Stimulated activated CD8-positive, alpha-beta memory T cell treated with anti-CD3 and anti-CD28 coated beads, Interleukin-4, amount 100 ng/mL, for 48 hours (primary cell): ENCODE data around the gene SVEP1.
"Not testable (repeated sequence)": the region's sequence is repeated elsewhere in the genome, so short reads cannot be mapped to it uniquely, and the experiment has no call there.

ENCODE experiments used
- DNase-seq: peaks from one replicate; pipeline ENCODE4 v3.0.0-alpha.2; 2020

SVEP1 gene

DNA sequence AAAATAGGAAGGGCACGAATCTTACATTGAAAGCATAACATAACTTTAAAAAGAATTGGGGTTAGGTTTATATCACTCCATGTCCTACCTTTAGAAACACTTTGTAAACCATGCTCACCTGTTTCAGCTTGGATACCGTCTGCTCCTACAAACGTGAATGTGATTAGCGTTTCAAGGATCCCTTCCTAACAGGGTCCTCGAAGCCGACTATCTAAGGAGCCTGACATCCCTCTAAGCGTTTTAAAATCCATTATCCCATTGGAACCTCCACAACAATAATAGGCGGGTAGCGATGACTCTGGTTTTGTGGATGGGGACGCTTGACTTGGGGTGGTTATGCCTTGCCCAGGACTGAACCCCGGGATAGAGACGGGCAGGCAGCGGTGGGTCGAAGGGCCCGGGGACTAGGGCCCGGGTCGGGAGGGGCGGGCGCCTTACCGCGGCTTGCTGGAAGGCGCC, 937 bp downstream of the SVEP1 start:
- DNase-seq: no peak

DNA sequence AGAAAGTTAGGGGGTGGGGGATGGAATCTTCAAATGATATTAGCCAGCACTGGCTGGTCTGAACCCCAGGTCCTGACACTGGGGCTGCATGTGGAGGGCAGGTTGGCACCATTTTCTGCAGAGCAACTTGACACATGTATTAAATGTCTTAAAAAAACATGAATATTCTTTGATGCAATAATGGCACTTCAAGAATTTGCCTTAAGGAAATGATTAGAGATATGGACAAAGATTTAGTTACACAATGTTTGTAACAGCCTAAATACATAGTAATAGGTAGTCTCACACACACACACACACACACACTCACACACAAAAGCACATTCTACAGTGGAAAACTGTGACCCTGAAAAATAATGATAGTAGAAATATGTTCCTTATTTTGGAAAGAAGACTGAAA, 3.6 kb downstream of the SVEP1 start:
- no peak for DNase-seq

DNA sequence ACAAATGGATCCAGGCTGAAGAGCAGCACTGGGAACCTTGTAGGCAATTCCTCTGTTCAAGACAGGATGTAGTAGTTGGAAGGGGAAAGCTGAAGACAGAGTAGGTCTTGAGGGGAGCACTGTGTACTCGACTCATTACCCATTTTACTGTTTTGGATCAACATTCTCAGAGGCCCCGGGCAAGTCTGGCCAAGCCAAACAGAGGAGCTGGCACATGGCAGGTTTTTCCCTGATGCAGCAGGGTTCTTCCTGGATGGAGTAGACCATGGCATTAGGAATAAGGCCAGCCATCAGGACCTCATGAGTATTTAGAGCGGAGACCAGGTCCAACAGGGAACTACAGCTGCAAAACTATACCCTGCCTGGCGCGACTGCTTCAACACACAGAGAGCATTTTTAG, 4.4 kb downstream of the SVEP1 start:
- DNase-seq: no peak

DNA sequence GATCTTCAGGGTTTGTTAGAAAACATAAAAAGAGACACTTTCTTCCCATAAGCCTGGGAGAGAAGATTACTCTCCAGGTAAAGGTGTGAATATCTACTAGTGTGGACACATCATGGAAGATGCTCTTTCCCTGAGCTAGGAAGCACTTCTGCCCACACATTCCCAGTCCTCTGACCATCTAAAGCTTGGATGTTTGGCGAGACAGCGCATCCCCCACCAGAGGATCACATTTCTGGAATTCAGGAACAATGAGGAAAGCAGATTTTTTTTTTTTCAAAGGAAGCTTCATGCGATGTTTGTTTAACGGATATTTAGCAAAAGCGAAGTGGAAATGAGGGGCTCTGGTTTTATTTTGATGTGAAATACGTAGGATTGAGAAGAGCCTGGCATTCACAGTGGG, 6.2 kb downstream of the SVEP1 start:
- DNase-seq: no peak

DNA sequence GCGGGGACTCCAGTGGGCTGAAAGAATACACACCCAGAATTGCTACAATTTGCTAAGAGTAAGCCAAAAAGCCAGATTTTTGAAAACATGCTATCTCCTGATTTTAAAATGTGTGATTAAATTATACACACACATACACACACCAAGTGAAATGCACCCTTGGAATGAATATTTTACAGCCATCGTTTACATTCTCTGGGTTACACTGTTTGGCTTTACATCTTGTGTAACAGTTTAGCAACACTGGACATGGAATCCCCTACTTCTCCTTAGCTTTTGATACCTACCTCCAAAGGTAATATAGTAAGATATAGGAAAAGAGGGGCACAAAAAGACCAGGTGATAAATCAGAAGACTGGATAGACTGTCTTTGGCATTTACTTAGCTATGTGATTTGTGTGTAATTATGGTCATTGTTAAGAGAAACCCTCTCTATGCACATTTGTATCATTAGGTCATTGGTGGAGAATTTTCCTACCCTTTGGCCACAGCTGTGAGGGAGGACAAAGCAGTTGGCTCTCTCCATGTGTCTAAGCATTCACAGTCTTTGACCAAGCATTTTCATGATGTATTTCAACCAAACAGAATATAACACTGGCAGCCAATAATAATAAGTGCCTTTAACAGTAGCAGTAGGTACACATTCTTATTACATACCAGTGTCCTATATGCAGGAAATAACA, 7.6 kb downstream of the SVEP1 start:
- no peak for DNase-seq

DNA sequence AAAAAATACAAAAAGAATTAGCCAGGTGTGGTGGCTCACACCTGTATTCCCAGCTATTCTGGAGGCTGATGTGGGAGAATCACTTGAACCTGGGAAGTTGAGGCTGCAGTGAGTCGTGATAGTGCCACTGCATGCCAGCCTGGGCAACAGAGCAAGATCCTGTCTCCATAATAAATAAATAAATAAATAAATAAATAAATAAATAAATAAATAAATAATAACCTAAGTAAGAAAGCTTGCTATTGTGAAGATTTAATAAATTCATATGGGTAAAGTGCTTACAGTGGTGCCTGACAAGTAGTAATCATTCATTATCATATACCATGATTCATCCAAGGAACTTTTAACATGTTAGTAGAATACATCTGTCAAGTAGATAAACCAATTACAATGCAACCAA, 13.4 kb downstream of the SVEP1 start:
- no peak for DNase-seq

DNA sequence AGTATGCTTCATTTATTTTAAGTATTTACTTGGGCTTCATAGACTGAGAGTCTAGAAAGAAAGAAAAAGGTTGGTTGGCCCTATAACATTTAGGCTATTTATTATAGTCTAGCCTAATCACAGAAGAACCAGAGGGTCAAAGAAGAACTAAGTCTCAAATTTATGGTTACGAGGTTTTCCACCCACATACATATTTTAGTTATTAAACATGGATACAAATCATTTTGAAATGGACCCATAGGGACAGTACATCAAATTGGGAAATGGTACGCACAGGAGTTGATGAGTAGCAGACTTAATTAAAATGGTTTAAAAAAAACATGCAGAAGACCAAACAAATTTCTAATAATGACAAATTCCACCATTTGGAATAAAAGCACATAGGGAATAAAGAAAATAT, 17.7 kb downstream of the SVEP1 start:
- no peak for DNase-seq

DNA sequence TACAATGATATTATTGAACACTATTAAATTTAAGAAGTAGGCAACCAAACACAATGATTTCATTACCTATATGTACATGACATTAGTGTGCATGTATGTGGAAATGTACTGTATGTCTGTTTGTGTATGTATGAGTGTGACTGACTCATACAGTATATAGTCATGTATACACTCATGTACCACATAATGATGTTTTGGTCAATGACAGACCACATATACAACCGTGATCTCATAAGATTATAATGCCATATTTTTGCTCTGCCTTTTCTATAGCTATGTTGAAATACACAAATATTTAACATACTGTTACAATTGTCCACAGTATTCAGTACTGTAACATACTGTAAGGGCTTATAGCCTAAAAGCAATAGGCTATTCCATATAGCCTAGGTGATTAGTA, 19.7 kb downstream of the SVEP1 start:
- no peak for DNase-seq

DNA sequence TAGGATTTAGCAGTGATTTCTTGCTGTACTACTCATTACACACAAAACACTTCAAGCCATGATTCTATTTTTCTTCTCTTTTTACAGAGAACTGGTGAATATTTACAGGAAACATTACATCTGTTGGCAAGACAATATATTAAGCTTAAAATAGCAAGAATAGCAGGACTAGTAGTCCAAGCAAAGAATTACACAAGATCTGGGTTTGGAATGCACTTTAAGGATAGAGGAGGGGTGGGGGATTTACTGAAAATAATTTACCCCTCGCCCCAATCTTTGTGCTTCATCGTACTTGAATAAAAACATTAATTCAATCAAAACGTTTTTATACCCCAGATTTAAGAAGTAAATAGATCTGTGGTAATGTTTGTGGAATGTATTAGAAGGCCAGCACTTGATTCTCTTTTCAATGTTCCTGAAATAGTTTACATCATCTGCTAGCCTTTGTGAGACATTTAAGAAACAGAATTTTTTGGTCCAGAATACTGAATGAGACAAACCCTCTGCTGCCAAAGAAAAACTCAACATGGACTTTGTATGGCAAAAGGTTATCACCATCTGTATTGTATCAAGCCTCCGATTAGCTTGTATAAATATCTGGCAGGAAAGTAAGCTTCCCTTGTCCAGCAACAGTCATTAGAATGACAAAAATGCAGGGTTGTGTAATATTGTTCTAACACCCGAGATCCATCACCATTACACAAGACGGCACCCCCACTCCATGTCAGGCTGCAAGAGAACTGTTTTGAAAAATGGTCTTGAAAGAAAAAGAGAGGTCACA, 23.8 kb downstream of the SVEP1 start:
- no peak for DNase-seq

DNA sequence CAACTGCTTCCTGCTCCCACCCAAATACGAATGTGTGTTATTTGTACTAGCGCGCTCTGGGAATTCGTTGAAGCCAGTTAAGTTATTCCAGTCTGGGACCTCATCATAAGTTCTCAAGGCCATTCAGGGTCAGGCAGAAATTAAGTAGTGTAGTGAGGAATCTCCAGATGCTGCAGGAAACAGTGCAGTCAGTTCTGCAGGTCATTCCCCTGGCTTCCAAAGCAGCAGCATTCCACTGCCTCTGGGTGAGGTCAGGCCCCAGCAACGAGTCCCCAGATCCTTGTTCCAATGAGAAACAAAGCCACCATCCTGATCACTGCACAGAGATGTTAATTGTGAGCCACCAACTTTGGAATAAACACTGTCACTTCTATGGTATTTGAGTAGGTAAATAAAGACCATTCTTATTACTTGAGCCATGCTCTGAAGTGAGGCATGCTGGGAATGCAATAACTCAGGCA, 33.1 kb downstream of the SVEP1 start:
- no peak for DNase-seq

DNA sequence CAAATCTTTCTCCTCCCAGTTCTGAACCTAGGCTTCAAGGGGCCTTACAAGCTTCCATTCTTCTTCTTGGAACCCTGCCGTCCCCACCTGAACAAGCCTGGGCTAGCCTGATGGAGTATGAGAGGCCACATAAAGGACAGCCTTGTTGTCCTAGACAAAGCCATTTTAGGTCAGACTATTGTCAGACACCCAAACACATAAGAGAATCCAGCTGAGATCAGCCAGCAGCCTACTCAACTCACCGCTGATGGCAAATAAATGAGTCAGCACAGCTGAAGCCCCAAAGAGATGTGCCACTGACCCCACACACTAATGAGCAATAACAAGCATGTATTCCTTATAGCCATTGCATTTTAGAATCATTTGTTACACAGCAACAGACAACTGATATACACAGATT, 33.8 kb downstream of the SVEP1 start:
- DNase-seq: no peak

DNA sequence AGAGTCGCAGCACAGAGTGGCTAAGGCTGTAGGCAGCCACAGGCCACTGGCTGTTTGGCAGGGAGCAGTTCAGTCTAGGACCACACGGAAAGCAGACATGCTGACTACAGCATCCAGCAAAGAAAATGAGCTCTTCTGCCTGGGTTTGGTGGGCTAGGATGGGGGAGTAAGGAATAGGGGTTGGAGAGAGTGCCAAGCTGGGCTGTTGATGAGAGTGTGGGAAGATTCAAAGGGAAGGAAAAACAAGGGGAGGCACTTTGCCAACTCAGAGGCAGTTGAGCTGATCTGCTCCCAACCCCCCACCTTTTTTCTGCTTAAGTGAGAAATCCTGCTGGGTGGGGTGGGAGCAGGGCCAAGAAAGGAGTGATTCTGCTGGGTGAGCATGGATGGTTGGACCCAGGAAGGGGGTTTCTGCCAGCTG, 35.9 kb downstream of the SVEP1 start:
- DNase-seq: no peak

DNA sequence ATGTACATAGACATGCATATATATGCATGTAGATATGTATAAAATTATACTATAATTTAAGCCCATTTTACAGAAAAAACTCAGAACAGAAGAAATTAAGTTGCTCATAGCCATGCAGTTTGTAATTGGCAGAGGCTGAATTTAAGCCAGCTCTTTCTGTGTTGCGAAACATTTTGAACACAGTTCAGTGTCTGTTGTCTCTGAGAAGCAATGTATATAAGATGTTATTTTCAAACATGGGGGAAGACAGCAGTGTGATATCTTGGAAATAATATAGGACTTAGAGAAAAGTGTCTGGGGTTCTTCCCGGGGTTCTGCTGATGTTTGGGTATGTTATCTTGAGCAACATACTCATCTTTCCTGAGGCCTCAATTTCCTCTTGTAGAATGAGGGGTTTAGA, 37.6 kb downstream of the SVEP1 start:
- DNase-seq: no peak

DNA sequence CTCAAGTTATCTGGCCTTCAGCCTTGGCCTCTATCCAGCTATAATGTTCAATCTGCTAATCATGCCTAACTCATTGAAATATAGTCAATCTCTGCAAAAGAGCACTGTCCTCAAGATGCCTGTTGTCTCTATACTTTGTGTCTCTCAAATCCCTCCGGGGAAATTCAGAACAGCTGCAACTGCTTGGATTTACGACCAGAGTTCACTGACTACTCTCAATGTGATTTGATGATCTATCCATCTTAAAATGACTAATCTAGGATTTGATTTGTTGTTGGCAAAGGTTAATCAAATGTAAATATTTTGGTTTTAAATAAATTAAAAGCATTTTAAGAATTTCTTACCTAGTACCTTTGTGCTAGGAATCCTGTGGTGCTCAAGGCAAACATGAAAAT, 40.9 kb downstream of the SVEP1 start:
- DNase-seq: no peak

DNA sequence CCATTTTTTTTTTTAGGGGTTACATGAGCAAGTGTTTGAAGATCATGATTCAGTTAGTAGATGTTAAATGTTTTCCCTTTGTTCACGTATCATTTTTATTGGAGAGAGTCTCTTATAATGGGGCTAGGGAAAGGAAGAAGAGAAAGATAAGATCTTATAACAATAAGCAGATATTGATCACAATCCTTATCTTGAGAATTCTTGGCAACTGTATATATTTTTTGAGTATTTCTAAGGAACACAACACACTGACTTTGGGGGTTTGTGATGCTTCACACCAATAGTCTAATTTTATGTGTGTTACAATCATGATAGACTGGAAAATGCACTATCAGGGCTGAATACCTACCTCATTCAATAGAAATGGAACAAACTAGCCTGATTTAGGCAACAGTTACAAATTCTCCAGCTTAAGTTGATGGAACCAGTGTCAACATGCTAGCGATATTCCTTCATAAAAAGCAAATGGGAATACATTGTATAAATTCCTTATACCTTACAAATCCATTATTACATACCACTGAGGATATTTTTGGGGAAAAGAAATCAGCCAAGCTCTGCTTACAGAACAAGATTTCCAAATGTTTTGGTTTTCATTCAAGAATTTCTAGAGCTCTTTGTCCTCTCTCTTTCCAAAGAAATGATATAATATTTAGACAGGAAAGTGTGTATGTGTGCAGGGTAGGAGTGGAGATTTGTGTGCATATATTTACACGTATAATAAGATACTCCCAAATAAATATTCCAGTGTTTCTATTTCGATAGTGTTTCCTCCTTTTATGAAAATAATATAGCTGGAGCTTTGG, 41.5 kb downstream of the SVEP1 start:
- DNase-seq: no peak

DNA sequence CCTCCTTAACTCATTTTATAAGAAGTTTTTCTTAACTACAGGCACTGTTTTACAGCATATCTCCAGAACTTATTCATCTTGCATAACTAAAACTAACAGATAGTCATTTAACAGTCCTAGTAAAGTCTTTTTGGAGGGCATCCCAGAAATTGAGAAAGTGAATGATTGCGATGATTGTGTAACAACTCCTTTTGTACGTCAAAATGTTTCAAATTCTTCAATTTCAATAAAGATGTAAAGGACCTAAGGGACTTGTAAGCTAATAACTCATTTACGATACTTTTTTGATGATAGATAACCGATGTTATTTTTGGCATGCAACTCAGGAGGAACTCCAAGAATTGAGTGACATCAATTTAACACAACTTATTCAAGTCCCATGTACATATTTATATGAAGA, 42.7 kb downstream of the SVEP1 start:
- no peak for DNase-seq

DNA sequence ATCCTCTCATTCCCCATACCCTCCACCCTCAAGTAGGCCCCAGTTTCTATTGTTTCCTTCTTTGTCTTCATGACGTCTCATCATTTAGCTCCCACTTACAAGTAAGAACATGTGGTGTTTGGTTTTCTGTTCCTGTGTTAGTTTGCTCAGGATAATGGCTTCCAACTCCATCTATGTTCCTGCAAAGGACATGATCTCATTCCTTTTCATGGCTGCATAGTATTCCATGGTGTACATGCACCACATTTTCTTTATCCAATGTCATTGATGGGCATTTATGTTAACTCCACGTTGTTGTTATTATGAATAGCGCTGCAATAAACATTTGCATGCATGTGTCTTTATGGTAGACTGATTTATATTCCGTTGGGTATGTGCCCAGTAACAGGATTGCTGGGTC, 45.4 kb downstream of the SVEP1 start:
- not testable (repeated sequence) for DNase-seq

DNA sequence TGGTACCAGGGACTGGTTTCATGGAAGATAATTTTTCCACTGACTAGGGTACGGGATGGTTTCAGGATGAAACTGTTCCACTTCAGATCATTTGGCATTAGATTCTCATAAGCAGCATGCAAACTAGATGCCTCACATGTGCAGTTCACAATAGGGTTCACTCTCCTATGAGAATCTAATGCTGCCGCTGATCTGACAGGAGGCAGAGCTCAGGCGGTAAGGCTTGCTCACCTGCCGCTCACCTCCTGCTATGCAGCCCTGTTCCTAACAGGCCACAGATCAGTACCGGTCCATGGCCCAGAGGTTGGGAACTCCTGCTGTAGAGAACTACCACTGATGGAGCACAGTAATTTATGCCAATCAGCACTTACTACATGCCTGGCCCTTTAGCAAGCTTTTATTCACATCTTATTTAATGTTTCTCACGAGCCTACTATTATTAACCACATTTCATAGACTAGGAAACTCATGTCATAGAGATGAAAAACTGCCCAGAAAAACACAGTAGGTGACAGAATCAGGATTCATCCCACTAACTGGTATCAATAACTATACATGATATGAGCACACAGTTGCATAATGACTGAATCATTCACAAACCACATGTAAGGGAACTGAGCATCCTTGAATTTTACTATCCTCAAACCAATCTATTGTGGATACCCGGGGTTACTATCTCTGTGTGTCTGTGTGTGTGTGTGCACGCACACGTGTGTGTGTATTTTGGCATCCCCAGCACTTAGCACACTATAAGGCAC, 46.5 kb downstream of the SVEP1 start:
- DNase-seq: no peak

DNA sequence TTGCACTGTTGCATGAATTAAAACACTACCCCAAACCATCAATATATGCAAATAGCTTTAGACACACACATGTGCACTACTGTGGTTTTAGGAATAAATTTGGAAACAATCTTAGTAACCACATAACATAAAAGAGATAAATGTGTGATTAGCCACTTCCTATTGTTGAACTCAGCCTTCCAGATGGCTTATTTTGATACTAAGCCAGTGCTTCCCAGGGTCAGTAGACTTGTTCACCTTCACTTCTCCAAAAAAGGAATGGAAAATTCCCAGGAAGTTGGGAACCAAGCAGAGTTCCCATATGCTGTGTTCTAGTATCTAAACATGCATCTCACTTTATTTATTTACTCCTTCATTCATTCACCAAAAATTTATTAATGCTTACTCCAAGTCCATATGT, 47.8 kb downstream of the SVEP1 start:
- no peak for DNase-seq

DNA sequence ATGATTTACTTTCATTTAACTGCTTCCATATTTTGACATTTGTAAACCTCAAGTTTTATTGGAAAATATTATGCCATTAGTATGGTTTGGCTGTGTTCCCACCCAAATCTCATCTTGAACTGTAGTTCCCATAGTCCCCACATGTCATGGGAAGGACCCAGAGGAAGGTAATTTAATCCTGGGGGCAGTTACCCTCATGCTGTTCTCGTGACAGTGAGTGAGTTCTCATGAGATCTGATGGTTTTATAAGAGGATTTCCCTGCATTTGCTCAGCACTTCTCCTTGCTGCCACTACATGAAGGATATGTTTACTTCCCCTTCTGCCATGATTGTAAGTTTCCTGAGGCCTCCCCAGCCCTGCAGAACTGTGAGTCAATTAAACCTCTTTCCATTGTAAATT, 48.3 kb downstream of the SVEP1 start:
- not testable (repeated sequence) for DNase-seq

DNA sequence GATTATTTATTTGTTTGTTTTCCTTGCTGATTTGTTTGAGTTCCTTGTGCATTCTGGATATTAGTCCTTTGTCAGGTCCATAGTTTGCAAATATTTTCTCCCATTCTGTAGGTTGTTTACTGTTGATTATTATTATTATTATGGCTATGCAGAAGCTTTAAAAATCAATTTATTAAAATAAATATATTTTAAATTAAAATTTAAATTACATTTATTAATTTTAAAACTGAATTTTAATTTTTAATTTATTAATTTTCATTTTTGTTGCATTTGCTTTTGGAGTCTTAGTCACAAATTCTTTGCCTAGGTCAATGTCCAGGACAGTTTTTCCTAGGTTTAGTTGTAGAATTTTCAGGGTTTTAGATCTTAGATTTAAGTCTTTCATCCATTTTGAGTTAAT, 50.9 kb downstream of the SVEP1 start:
- DNase-seq: no peak

DNA sequence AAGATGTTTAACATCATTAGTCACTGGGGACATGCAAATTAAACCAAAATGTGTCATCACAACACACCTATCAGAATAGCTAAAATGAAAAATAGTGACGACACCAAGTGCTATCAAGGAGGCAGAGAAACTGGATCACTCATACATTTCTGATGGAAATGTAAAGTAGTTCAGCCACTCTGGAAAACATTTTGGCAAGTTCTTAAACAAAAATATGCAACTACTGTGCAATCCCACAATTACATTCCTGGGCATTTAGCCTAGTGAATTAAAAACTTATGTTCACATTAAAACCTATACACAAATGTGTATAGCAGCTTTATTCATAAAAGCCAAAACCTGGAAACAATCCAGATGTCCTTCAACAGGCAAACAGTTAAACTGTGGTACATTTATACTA, 53.1 kb downstream of the SVEP1 start:
- no peak for DNase-seq

DNA sequence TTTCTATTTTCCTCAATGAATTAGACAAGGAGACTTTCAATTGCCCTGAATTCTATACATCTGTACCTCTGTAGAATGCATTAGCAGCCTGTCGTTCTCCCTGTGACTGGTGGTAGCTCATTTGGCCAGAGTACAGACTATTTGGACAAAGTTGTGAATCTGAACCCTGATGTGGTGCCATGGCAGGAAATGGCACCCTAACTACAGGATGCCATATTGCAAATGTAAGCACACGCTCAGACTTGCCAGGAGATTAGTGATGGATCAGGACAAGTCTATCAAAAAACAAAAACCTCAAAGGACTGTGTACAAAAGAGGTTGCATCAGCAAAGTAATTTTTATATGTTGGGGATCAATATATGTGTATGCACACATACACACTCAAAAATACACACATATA, 58.3 kb downstream of the SVEP1 start:
- no peak for DNase-seq
